Measurements from ENCODE around the gene CNPPD1. TPM values are rescaled to one million over a fixed set of nuclear protein-coding genes. Genes with fewer than 3 reads are reported as not detected.
"Not testable (repeated sequence)": the region's sequence is repeated elsewhere in the genome, so short reads cannot be mapped to it uniquely, and the experiment has no call there.

The CNPPD1 gene
- total and polyA plus RNA-seq, 4 donors, result 27.5 to 57.5 (median 45.8) TPM

DNA sequence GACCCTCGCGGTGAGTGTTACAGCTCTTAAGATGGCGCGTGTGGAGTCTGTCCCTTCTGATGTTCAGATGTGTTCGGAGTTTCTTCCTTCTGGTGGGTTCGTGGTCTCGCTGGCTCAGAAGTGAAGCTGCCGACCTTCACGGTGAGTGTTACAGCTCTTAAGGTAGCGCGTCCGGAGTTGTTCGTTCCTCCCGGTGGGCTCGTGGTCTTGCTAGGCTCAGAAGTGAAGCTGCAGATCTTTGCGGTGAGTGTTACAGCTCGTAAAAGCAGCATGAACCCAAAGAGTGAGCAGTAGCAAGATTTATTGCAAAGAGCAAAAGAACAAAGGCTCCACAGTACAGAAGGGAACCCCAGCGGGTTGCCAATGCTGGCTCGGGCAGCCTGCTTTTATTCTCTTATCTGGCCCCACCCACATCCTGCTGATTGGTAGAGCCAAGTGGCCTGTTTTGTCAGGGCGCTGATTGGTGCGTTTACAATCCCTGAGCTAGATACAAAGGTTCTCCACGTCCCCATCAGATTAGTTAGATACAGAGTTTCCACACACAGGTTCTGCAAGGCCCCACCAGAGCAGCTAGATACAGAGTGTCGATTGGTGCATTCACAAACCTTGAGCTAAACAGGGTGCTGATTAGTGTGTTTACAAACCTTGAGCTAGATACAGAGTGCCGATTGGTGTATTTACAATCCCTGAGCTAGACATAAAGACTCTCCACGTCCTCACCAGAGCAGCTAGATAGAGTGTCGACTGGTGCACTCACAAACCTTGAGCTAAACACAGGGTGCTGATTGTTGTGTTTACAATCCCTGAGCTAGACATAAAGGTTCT is 24.0 kb upstream of the CNPPD1 start:
- H3K9me3 ChIP-seq (ENCODE audit: control insufficient read depth, insufficient read depth, low read length); H3K27me3 ChIP-seq (ENCODE audit: control insufficient read depth, insufficient read depth, low read length); H3K27ac ChIP-seq (ENCODE audit: low read depth, low read length); H3K4me3 ChIP-seq (ENCODE audit: low read depth, low read length); H3K4me1 ChIP-seq (ENCODE audit: control insufficient read depth, insufficient read depth, low read length); H3K36me3 ChIP-seq (ENCODE audit: control insufficient read depth, insufficient read depth, low read length): not testable (repeated sequence)
- peak in 2 of 6 donors; percentile 18 to 50 for DNase-seq (ENCODE audit: low read depth in 4 of 6, low spot score in 6 of 6)
- 32% methylated on average over 19 of the region's 26 CpGs for WGBS (ENCODE audit: insufficient coverage)

DNA sequence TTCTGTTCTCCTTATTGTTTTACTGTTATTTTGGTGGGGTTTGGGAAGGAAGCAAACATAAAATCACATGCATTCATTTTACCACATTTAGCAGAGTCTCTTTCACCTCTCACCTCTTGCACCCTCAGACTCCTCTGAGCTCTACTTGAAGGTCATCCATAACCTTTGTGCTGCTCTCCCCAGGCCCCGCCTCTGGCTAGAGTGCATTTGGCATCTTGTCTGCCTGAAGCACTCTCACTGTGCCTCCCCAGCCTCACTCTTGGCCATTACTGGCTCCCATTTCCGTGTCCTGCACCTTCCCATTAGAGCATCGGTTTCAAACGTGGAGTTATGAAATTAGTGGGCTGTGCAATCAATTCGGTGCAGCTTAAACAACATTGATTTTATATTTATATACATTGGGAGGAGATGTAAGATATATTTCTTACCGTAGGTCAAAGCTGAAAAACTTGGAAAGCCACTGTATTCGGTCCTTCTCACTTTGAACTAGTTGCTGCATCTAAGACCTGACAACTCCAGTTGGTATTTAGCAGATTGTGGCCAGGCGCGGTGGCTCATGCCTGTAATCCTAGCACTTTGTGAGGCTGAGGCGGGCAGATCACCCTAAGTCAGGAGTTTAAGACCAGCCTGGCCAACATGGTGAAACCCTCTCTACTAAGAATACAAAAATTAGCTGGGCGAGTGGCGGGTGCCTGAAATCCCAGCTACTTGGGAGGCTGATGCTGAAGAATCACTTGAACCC is 22.9 kb upstream of the CNPPD1 start:
- no peak for DNase-seq (ENCODE audit: low read depth in 4 of 6, low spot score in 6 of 6)

DNA sequence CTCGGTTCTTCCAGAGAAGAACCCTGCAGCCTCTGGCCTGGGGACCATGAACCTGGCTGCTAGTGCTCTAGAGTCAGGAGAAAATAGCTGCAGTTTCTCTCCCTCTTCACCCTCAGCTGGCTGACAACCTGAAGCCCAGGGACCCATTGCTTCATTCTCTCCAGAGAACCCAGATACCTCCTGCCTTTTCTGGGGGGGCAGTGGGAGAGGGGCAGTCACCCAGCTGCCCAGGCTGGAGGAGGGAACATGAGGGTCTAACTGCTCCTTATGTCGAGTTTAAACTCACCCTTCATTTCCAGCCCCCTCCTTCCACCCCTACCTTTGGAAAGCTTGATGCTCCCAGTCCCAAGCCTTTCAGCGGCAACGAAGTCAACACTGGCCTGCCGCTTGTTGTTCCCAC is 22.2 kb upstream of the CNPPD1 start:
- Histone ChIP-seq H3K36me3 (ENCODE audit: control insufficient read depth, insufficient read depth, low read length) (no peaks in the 10 kb centered on the region), H3K27me3 (ENCODE audit: control insufficient read depth, insufficient read depth, low read length) (no peaks in the 10 kb centered on the region), H3K27ac (ENCODE audit: low read depth, low read length) (no peak overlapping the region), H3K4me3 (ENCODE audit: low read depth, low read length) (no peak overlapping the region), H3K4me1 (ENCODE audit: control insufficient read depth, insufficient read depth, low read length) (peaks cover 3% of the 10 kb centered on the region), H3K9me3 (ENCODE audit: control insufficient read depth, insufficient read depth, low read length) (no peaks in the 10 kb centered on the region)
- WGBS (ENCODE audit: insufficient coverage), result 82% methylated on average over 3 of the region's 5 CpGs
- DNase-seq (ENCODE audit: low read depth in 4 of 6, low spot score in 6 of 6), result no peak

More for the DNA sequence above, 22.9 kb upstream of the CNPPD1 start:
- Histone ChIP-seq H3K27me3 (ENCODE audit: control insufficient read depth, insufficient read depth, low read length) (no peaks in the 10 kb centered on the region), H3K9me3 (ENCODE audit: control insufficient read depth, insufficient read depth, low read length) (no peaks in the 10 kb centered on the region), H3K27ac (ENCODE audit: low read depth, low read length) (no peak overlapping the region), H3K4me1 (ENCODE audit: control insufficient read depth, insufficient read depth, low read length) (peaks cover 3% of the 10 kb centered on the region), H3K4me3 (ENCODE audit: low read depth, low read length) (no peak overlapping the region), H3K36me3 (ENCODE audit: control insufficient read depth, insufficient read depth, low read length) (no peaks in the 10 kb centered on the region)
- 85% methylated on average over 5 of the region's 12 CpGs for WGBS (ENCODE audit: insufficient coverage)

DNA sequence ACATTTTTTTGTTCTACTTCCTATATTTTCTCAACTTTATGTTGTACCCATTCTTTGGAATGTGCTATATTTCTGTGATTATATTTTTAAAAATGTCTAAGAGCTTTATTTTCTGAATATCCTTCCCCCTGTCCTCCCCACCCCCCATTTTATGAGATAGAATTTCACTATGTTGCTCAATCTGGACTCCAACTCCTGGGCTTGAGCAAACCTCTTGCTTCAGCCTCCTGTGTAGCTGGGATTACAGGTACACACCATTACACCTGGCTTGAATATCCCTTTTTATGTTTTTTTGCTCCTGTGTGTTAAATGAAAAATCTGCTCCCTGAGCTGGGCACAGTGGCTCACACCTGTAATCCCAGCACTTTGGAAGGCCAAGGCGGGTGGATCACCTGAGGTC is 20.7 kb upstream of the CNPPD1 start:
- Histone ChIP-seq H3K4me1 (ENCODE audit: control insufficient read depth, insufficient read depth, low read length) (peaks cover 3% of the 10 kb centered on the region), H3K36me3 (ENCODE audit: control insufficient read depth, insufficient read depth, low read length) (no peaks in the 10 kb centered on the region), H3K27ac (ENCODE audit: low read depth, low read length) (no peak overlapping the region), H3K9me3 (ENCODE audit: control insufficient read depth, insufficient read depth, low read length) (no peaks in the 10 kb centered on the region), H3K27me3 (ENCODE audit: control insufficient read depth, insufficient read depth, low read length) (no peaks in the 10 kb centered on the region), H3K4me3 (ENCODE audit: low read depth, low read length) (no peak overlapping the region)
- no peak for DNase-seq (ENCODE audit: low read depth in 4 of 6, low spot score in 6 of 6)
- WGBS (ENCODE audit: insufficient coverage), result no CpG with 5 or more reads among the region's 1 CpG

DNA sequence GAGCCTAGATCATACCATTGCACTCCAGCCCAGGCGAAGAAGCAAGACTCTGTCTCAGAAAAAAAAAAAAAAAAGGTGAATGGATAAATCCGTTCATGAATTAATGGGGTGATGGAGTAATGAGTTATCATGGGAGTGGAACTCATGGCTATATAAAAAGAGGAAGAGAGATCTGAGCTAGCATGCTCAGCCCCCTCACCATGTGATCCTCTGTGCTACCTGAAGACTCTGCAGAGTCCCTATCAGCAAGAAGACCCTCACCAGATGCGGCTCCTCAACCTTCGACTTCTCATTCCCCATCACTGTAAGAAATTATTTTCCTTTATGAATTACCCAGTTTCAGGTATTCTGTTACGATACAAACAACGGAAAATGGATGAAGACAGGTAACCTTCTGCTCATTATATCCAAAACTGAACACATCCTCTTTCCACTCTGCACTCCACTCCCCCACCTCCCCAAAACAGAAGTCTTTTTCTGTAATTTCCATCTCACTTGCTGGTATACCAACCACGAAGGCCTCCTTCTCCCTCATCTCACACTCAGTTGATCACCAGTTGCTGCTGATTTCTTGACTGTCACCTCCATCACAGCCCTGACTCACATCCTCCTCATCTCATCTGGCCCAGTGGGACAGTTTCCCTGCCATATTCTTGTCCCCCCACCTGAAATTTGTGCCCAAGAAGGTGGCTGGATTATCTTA is 10.2 kb upstream of the CNPPD1 start:
- Histone ChIP-seq H3K36me3 (ENCODE audit: control insufficient read depth, insufficient read depth, low read length) (peaks cover 24% of the 10 kb centered on the region), H3K4me1 (ENCODE audit: control insufficient read depth, insufficient read depth, low read length) (peaks cover 7% of the 10 kb centered on the region), H3K9me3 (ENCODE audit: control insufficient read depth, insufficient read depth, low read length) (no peaks in the 10 kb centered on the region), H3K27me3 (ENCODE audit: control insufficient read depth, insufficient read depth, low read length) (no peaks in the 10 kb centered on the region), H3K4me3 (ENCODE audit: low read depth, low read length) (no peak overlapping the region), H3K27ac (ENCODE audit: low read depth, low read length) (no peak overlapping the region)
- no peak for DNase-seq (ENCODE audit: low read depth in 4 of 6, low spot score in 6 of 6)
- 89% methylated on average over 5 of the region's 7 CpGs for WGBS (ENCODE audit: insufficient coverage)

DNA sequence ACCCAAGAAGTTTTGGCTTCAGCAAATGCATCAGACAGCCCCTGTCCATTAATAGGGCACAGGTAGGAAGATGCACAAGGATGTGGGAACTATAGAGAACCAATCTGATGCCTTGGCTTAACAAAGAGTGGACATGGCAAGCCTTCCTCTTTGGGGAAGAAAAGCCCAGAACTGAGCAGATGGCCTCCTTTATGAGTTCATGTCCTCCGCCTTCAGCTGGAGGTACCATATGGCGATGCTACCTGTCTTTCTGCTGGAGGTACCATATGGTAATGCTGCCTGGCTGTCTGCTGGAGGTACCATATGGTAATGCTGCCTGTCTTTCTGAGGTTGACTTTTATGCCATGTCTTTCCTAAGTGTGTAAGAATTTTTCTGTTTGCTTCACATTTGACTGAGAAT is 7.4 kb upstream of the CNPPD1 start:
- Histone ChIP-seq H3K27ac (ENCODE audit: low read depth, low read length) (no peak overlapping the region), H3K36me3 (ENCODE audit: control insufficient read depth, insufficient read depth, low read length) (peaks cover 50% of the 10 kb centered on the region), H3K27me3 (ENCODE audit: control insufficient read depth, insufficient read depth, low read length) (no peaks in the 10 kb centered on the region), H3K4me1 (ENCODE audit: control insufficient read depth, insufficient read depth, low read length) (peaks cover 16% of the 10 kb centered on the region), H3K4me3 (ENCODE audit: low read depth, low read length) (no peak overlapping the region), H3K9me3 (ENCODE audit: control insufficient read depth, insufficient read depth, low read length) (no peaks in the 10 kb centered on the region)
- no peak for DNase-seq (ENCODE audit: low read depth in 4 of 6, low spot score in 6 of 6)
- 92% methylated on average over 2 of the region's 2 CpGs for WGBS (ENCODE audit: insufficient coverage)

DNA sequence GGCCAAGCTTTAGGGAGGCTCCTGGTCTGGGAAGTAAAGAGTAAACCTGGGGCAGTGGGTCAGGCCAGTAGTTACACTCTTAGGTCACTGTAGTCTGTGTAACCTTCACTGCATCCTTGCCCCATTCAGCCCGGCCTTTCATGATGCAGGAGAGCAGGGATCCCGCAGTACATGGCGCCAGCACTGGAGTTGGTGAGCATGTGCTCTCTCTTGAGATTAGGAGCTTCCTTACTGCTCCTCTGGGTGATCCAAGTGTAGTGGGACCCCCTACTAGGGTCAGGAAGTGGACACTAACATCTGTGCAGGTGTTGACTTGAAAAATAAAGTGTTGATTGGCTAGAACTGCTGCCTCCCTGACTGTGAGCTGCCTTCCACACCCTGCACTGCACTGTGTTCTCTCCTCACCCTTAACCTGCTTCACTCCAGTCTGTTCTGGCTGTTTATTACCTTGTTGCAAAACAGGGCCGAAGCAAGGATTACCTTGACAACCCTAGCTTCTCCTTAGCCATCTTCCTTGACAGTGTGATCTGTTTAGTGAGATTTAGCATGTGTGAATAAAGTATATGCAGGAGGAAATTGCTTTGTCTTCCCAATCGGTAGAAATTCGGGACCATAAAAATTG is 6.5 kb upstream of the CNPPD1 start:
- no peak for DNase-seq (ENCODE audit: low read depth in 4 of 6, low spot score in 6 of 6)
- peaks cover 22% of the 10 kb centered on the region for H3K4me1 ChIP-seq (ENCODE audit: control insufficient read depth, insufficient read depth, low read length)
- no peak overlapping the region for H3K27ac ChIP-seq (ENCODE audit: low read depth, low read length)
- 100% methylated on average over 4 of the region's 6 CpGs for WGBS (ENCODE audit: insufficient coverage)
- no peaks in the 10 kb centered on the region for H3K9me3 ChIP-seq (ENCODE audit: control insufficient read depth, insufficient read depth, low read length)
- no peak overlapping the region for H3K4me3 ChIP-seq (ENCODE audit: low read depth, low read length)
- H3K27me3 ChIP-seq (ENCODE audit: control insufficient read depth, insufficient read depth, low read length), result no peaks in the 10 kb centered on the region
- H3K36me3 ChIP-seq (ENCODE audit: control insufficient read depth, insufficient read depth, low read length), result peaks cover 50% of the 10 kb centered on the region

DNA sequence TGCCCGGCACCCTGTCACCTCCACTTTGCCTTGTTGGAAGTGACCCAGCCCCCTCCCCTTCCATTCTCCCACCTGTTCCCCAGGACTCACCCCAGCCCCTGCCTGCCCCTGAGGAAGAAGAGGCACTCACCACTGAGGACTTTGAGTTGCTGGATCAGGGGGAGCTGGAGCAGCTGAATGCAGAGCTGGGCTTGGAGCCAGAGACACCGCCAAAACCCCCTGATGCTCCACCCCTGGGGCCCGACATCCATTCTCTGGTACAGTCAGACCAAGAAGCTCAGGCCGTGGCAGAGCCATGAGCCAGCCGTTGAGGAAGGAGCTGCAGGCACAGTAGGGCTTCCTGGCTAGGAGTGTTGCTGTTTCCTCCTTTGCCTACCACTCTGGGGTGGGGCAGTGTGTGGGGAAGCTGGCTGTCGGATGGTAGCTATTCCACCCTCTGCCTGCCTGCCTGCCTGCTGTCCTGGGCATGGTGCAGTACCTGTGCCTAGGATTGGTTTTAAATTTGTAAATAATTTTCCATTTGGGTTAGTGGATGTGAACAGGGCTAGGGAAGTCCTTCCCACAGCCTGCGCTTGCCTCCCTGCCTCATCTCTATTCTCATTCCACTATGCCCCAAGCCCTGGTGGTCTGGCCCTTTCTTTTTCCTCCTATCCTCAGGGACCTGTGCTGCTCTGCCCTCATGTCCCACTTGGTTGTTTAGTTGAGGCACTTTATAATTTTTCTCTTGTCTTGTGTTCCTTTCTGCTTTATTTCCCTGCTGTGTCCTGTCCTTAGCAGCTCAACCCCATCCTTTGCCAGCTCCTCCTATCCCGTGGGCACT is 5.8 kb upstream of the CNPPD1 start:
- no peak overlapping the region for H3K27ac ChIP-seq (ENCODE audit: low read depth, low read length)
- H3K4me1 ChIP-seq (ENCODE audit: control insufficient read depth, insufficient read depth, low read length), result peaks cover 24% of the 10 kb centered on the region
- H3K4me3 ChIP-seq (ENCODE audit: low read depth, low read length), result no peak overlapping the region
- peaks cover 50% of the 10 kb centered on the region for H3K36me3 ChIP-seq (ENCODE audit: control insufficient read depth, insufficient read depth, low read length)
- no peak for DNase-seq (ENCODE audit: low read depth in 4 of 6, low spot score in 6 of 6)
- H3K9me3 ChIP-seq (ENCODE audit: control insufficient read depth, insufficient read depth, low read length), result no peaks in the 10 kb centered on the region
- WGBS (ENCODE audit: insufficient coverage), result 53% methylated on average over 4 of the region's 8 CpGs
- H3K27me3 ChIP-seq (ENCODE audit: control insufficient read depth, insufficient read depth, low read length), result no peaks in the 10 kb centered on the region

DNA sequence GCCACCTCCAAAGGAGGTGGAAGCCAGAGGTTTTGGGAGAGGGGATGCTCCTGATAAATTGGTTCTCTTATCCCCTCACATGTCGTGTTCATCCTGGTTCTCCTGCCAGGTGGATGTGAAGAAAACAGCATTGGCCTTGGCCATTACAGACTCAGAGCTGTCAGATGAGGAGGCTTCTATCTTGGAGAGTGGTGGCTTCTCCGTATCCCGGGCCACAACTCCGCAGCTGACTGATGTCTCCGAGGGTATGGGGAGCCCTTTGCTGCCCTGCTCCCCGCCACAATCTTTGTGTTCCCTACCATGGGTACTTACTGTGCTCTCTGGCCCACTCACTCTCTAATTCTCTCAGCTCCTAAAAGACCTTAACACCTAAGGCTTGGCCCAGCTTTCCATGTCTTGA is 4.8 kb upstream of the CNPPD1 start:
- DNase-seq (ENCODE audit: low read depth in 4 of 6, low spot score in 6 of 6), result no peak
- H3K27me3 ChIP-seq (ENCODE audit: control insufficient read depth, insufficient read depth, low read length), result no peaks in the 10 kb centered on the region
- H3K4me1 ChIP-seq (ENCODE audit: control insufficient read depth, insufficient read depth, low read length), result peaks cover 27% of the 10 kb centered on the region
- H3K27ac ChIP-seq (ENCODE audit: low read depth, low read length), result no peak overlapping the region
- 92% methylated on average over 4 of the region's 6 CpGs for WGBS (ENCODE audit: insufficient coverage)
- H3K4me3 ChIP-seq (ENCODE audit: low read depth, low read length), result no peak overlapping the region
- H3K9me3 ChIP-seq (ENCODE audit: control insufficient read depth, insufficient read depth, low read length), result no peaks in the 10 kb centered on the region
- peaks cover 50% of the 10 kb centered on the region for H3K36me3 ChIP-seq (ENCODE audit: control insufficient read depth, insufficient read depth, low read length)

Data from spinal cord (tissue), 10 donors.